Measurements from ENCODE around the gene FAM98A. TPM values are rescaled to one million over a fixed set of nuclear protein-coding genes. Genes with fewer than 3 reads are reported as not detected.

Gene FAM98A
- total RNA-seq, 1 donor from 2014 or later: 40.5 TPM

DNA sequence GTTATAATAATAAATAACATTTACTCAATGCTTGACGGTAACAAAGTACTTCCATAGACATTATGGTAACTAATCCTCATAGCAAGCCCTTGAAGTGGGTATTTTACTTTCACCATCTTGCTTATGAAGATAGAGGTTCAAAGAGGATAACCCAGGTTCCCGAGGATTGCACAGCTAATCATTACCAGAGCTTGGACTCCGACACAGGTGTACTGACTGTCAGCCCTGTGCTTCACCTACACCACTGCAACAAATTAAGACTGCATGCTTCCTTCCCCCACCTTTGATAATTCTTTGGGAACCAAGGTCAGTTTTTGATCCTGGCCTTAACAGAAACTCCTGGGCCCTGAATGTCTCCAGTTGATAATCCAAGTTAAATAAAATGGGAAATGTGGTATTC is 48.9 kb downstream of the FAM98A start:
- Mint-ChIP-seq H3K9me3 (no peaks in the 10 kb centered on the region), H3K27ac (peak overlapping the region; percentile 53), H3K4me3 (no peak overlapping the region), H3K36me3 (ENCODE audit: low read depth) (peaks cover 82% of the 10 kb centered on the region), H3K4me1 (peaks cover 21% of the 10 kb centered on the region), H3K27me3 (no peaks in the 10 kb centered on the region)
- intact Hi-C loops (cut with micrococcal nuclease): no loop called here
- ATAC-seq (ENCODE audit: low read depth): no peak
- TF ChIP-seq, protein P1, sequence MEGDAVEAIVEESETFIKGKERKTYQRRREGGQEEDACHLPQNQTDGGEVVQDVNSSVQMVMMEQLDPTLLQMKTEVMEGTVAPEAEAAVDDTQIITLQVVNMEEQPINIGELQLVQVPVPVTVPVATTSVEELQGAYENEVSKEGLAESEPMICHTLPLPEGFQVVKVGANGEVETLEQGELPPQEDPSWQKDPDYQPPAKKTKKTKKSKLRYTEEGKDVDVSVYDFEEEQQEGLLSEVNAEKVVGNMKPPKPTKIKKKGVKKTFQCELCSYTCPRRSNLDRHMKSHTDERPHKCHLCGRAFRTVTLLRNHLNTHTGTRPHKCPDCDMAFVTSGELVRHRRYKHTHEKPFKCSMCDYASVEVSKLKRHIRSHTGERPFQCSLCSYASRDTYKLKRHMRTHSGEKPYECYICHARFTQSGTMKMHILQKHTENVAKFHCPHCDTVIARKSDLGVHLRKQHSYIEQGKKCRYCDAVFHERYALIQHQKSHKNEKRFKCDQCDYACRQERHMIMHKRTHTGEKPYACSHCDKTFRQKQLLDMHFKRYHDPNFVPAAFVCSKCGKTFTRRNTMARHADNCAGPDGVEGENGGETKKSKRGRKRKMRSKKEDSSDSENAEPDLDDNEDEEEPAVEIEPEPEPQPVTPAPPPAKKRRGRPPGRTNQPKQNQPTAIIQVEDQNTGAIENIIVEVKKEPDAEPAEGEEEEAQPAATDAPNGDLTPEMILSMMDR (IDR thresholded peaks at IDR 0.05): no peak
- ChIA-PET CTCF (no interaction called here), POLR2A (interaction anchor here (1.3 kb wide), 1 partner anchor 73 kb away, joined by 3 read pairs; no protein-coding TSS in a partner anchor)
- DNase-seq: no peak

DNA sequence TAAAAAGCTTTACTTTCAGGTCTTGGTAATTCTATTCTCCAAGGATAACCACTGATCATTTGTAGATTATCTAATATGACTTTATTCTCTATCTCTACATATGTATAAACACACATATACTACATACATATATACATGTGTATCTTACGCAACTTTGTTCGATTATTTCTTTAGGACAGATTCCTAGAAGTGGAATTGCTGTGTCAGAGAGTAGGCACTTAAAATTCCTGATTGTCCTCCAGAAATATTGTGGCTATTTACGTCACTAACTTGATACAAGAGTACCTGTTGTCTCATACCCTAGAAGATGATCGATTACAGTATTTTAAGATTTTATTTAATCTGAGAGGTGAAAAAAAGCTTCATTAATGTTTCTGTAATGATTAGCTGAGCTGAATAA is 57.9 kb downstream of the FAM98A start:
- no peaks in the 10 kb centered on the region for H3K27me3 Mint-ChIP-seq
- intact Hi-C loops (cut with micrococcal nuclease): no loop called here
- no peaks in the 10 kb centered on the region for H3K9me3 Mint-ChIP-seq
- H3K4me3 Mint-ChIP-seq: no peak overlapping the region
- no peak for DNase-seq
- peaks cover 67% of the 10 kb centered on the region for H3K36me3 Mint-ChIP-seq (ENCODE audit: low read depth)
- ATAC-seq (ENCODE audit: low read depth): no peak
- CTCF ChIA-PET: interaction anchor here (1.1 to 1.4 kb wide), 2 partner anchors 42 to 65 kb away, joined by 3 read pairs; no protein-coding TSS in a partner anchor
- TF ChIP-seq, protein P1 (IDR thresholded peaks at IDR 0.05): no peak
- POLR2A ChIA-PET: interaction anchor here (2.6 kb wide), 1 partner anchor 10 kb away, joined by 10 read pairs; no protein-coding TSS in a partner anchor
- H3K27ac Mint-ChIP-seq: no peak overlapping the region
- peaks cover 4% of the 10 kb centered on the region for H3K4me1 Mint-ChIP-seq

DNA sequence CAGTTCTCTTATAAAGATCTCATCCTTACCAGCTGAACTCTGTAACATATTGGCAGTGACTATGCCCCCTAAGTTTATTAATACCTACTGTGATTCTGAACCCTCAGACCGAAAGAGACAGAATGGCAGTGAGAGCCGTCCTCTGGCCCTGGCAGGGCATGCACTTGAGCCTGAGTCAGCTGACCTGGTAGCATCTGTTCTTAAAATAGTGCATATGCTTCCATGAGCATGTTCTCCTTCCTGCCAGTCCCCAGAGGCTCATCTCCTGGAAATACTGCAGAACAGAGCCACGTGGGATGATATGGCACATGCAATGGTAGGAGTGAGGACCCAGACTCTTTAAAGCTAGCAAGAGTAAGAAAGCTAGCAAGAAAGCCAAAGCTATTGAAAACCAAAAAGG is 63.7 kb downstream of the FAM98A start:
- ATAC-seq (ENCODE audit: low read depth) (no peak), DNase-seq (no peak)
- intact Hi-C loops (cut with micrococcal nuclease): no loop called here
- no peak overlapping the region for H3K27ac Mint-ChIP-seq
- peaks cover 82% of the 10 kb centered on the region for H3K36me3 Mint-ChIP-seq (ENCODE audit: low read depth)
- no peak overlapping the region for H3K4me3 Mint-ChIP-seq
- no peaks in the 10 kb centered on the region for H3K27me3 Mint-ChIP-seq
- TF ChIP-seq, protein P1 (IDR thresholded peaks at IDR 0.05): no peak
- POLR2A ChIA-PET: interaction anchor here (0.6 kb wide), 1 partner anchor 48 kb away, joined by 3 read pairs; no protein-coding TSS in a partner anchor
- H3K4me1 Mint-ChIP-seq: peaks cover 46% of the 10 kb centered on the region
- no peaks in the 10 kb centered on the region for H3K9me3 Mint-ChIP-seq
- CTCF ChIA-PET: interaction anchor here (1.0 to 5.0 kb wide), 2 partner anchors 48 to 59 kb away, joined by 4 to 19 read pairs; partner anchors contain the start of gene RASGRP3

Other genes with a start within 250 kb of the FAM98A start
- gene RASGRP3, start 122.7 kb downstream of the FAM98A start, total RNA-seq: 179 and 205 TPM in 2 replicates